WTC11 (cell line): ENCODE results near the gene CYBB. TPM values are rescaled to one million over a fixed set of nuclear protein-coding genes. Genes with fewer than 3 reads are reported as not detected.
"Not testable (repeated sequence)": the region's sequence is repeated elsewhere in the genome, so short reads cannot be mapped to it uniquely, and the experiment has no call there.

Experiments
- ATAC-seq: fragments of 200-7000 bp; cut with Tn5 transposase; 2 replicates; pipeline ENCODE4 v1.10.0; 2021; ENCODE audit warnings: mild to moderate bottlenecking, moderate library complexity
- CTCF ChIA-PET: fragments of 300-600 bp; sonication (Branson Sonifier 250); formaldehyde crosslinking; loops from one replicate; lab custom pipeline; 2021; ENCODE audit warnings: antibody characterized with exemption; lab: Charles Lee
- POLR2A ChIA-PET: fragments of 350-600 bp; sonication (Branson Sonifier 250); formaldehyde crosslinking; loops from one replicate; lab custom pipeline; 2021; ENCODE audit warnings: antibody characterized with exemption; lab: Charles Lee
- DNase-seq: peaks from one replicate; pipeline ENCODE4 v3.0.0; 2021; ENCODE audit warnings: low spot score
- H3K27ac Mint-ChIP-seq: 2 replicates; pipeline ENCODE4 v1.8.0; 2021; ENCODE audit warnings: mixed read lengths
- H3K27me3 Mint-ChIP-seq: 2 replicates; pipeline ENCODE4 v1.8.0; 2021; ENCODE audit warnings: low read depth, mild to moderate bottlenecking, moderate library complexity, mixed read lengths
- H3K36me3 Mint-ChIP-seq: 2 replicates; pipeline ENCODE4 v1.8.0; 2021; ENCODE audit warnings: mixed read lengths
- H3K4me1 Mint-ChIP-seq: 2 replicates; pipeline ENCODE4 v1.8.0; 2022; ENCODE audit warnings: mixed read lengths
- H3K4me3 Mint-ChIP-seq: 2 replicates; pipeline ENCODE4 v1.8.0; 2021; ENCODE audit warnings: mild to moderate bottlenecking, moderate library complexity, mixed read lengths
- H3K9me3 Mint-ChIP-seq: 2 replicates; pipeline ENCODE4 v1.8.0; 2021; ENCODE audit warnings: mixed read lengths
- JUN ChIP-seq: sonication (generic); formaldehyde crosslinking; IDR thresholded peaks from 2 replicates; pipeline ENCODE4 v1.8.0; 2023; ENCODE audit warnings: mild to moderate bottlenecking, missing genetic modification reagents
- MYBL2 ChIP-seq: sonication (generic); formaldehyde crosslinking; IDR thresholded peaks from 2 replicates; pipeline ENCODE4 v1.8.1; 2023; ENCODE audit warnings: mild to moderate bottlenecking, moderate library complexity, missing genetic modification reagents
- NFE2L1 ChIP-seq: sonication (generic); formaldehyde crosslinking; IDR thresholded peaks from 2 replicates; pipeline ENCODE4 v1.8.1; 2023; ENCODE audit warnings: missing genetic modification reagents
- SMAD3 ChIP-seq: sonication (generic); formaldehyde crosslinking; IDR thresholded peaks from 2 replicates; pipeline ENCODE4 v1.8.0; 2022; ENCODE audit warnings: missing genetic modification reagents, mild to moderate bottlenecking, borderline replicate concordance
- SP1 ChIP-seq: sonication (generic); formaldehyde crosslinking; conservative IDR thresholded peaks from 2 replicates; pipeline ENCODE4 v1.8.1; 2022; ENCODE audit warnings: missing genetic modification reagents
- total RNA-seq: library from RNA; stranded (reverse); gene quantifications from 3 replicates; pipeline ENCODE4 v1.2.3, GENCODE V29; 2021
- TF ChIP-seq, protein P1 (sequence below): fragments of 250-450 bp; sonication (Bioruptor Pico); IDR thresholded peaks from 2 replicates; pipeline ENCODE4 v1.9.0; 2021; ENCODE audit warnings: mild to moderate bottlenecking
- TF ChIP-seq, protein P2 (sequence below): sonication (generic); formaldehyde crosslinking; IDR thresholded peaks from 2 replicates; pipeline ENCODE4 v1.8.1; 2022; ENCODE audit warnings: mild to moderate bottlenecking, missing genetic modification reagents, moderate library complexity, borderline replicate concordance
- TF ChIP-seq, protein P3 (sequence below): sonication (generic); formaldehyde crosslinking; IDR thresholded peaks from 2 replicates; pipeline ENCODE4 v1.8.1; 2023; ENCODE audit warnings: mild to moderate bottlenecking, moderate library complexity, missing genetic modification reagents
- TF ChIP-seq, protein P4 (sequence below): sonication (generic); formaldehyde crosslinking; IDR thresholded peaks from 2 replicates; pipeline ENCODE4 v1.8.1; 2022; ENCODE audit warnings: mild to moderate bottlenecking, moderate library complexity, missing genetic modification reagents
- TF ChIP-seq, protein P5 (sequence below): sonication (generic); formaldehyde crosslinking; conservative IDR thresholded peaks from 2 replicates; pipeline ENCODE4 v1.8.1; 2023; ENCODE audit warnings: mild to moderate bottlenecking, low read depth, missing genetic modification reagents, moderate library complexity
- TF ChIP-seq, protein P6 (sequence below): fragments of 250-450 bp; sonication (Bioruptor Pico); conservative IDR thresholded peaks from 2 replicates; pipeline ENCODE4 v1.9.0; 2021; ENCODE audit warnings: mild to moderate bottlenecking

Gene CYBB
- total RNA-seq, 1 experiment from 2014 or later: 0.22 TPM

DNA sequence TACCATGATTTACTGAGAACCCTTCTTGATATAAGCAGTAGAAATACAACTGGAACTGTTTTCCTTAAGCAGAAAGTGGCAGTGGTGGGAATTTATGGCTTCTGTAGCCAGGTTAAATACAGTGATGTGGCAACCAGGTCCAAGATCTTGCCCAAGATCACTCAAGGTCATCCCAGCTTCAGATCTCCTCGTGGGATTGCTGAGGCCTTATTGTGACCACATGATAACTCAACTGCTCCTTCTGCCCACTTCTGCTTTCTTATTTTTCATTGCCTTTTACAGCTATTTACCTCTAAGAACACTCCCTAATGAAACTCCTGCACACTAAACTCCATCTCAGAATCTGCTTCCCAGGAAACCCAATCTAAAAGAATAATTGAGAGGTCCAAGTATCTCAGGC, 12.4 kb upstream of the CYBB start:
- no peak for ATAC-seq
- Mint-ChIP-seq H3K36me3 (peaks cover 6% of the 10 kb centered on the region; the same call in 1 of the 2 replicates), H3K27me3 (no peaks in the 10 kb centered on the region; the same call in 1 of the 2 replicates), H3K9me3 (peaks cover 7% of the 10 kb centered on the region), H3K4me3 (no peak overlapping the region), H3K4me1 (no peaks in the 10 kb centered on the region), H3K27ac (no peak overlapping the region)
- ChIA-PET POLR2A (no interaction called here), CTCF (no interaction called here)
- TF ChIP-seq, protein P1, sequence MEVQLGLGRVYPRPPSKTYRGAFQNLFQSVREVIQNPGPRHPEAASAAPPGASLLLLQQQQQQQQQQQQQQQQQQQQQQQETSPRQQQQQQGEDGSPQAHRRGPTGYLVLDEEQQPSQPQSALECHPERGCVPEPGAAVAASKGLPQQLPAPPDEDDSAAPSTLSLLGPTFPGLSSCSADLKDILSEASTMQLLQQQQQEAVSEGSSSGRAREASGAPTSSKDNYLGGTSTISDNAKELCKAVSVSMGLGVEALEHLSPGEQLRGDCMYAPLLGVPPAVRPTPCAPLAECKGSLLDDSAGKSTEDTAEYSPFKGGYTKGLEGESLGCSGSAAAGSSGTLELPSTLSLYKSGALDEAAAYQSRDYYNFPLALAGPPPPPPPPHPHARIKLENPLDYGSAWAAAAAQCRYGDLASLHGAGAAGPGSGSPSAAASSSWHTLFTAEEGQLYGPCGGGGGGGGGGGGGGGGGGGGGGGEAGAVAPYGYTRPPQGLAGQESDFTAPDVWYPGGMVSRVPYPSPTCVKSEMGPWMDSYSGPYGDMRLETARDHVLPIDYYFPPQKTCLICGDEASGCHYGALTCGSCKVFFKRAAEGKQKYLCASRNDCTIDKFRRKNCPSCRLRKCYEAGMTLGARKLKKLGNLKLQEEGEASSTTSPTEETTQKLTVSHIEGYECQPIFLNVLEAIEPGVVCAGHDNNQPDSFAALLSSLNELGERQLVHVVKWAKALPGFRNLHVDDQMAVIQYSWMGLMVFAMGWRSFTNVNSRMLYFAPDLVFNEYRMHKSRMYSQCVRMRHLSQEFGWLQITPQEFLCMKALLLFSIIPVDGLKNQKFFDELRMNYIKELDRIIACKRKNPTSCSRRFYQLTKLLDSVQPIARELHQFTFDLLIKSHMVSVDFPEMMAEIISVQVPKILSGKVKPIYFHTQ: no peak
- TF ChIP-seq NFE2L1 (CRISPR knock-in tag): no peak
- TF ChIP-seq, protein P2, sequence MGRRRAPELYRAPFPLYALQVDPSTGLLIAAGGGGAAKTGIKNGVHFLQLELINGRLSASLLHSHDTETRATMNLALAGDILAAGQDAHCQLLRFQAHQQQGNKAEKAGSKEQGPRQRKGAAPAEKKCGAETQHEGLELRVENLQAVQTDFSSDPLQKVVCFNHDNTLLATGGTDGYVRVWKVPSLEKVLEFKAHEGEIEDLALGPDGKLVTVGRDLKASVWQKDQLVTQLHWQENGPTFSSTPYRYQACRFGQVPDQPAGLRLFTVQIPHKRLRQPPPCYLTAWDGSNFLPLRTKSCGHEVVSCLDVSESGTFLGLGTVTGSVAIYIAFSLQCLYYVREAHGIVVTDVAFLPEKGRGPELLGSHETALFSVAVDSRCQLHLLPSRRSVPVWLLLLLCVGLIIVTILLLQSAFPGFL (CRISPR knock-in tag): no peak
- TF ChIP-seq, protein P3, sequence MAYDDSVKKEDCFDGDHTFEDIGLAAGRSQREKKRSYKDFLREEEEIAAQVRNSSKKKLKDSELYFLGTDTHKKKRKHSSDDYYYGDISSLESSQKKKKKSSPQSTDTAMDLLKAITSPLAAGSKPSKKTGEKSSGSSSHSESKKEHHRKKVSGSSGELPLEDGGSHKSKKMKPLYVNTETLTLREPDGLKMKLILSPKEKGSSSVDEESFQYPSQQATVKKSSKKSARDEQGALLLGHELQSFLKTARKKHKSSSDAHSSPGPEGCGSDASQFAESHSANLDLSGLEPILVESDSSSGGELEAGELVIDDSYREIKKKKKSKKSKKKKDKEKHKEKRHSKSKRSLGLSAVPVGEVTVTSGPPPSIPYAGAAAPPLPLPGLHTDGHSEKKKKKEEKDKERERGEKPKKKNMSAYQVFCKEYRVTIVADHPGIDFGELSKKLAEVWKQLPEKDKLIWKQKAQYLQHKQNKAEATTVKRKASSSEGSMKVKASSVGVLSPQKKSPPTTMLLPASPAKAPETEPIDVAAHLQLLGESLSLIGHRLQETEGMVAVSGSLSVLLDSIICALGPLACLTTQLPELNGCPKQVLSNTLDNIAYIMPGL (CRISPR knock-in tag): no peak
- no peak for TF ChIP-seq JUN (CRISPR knock-in tag)
- TF ChIP-seq, protein P4, sequence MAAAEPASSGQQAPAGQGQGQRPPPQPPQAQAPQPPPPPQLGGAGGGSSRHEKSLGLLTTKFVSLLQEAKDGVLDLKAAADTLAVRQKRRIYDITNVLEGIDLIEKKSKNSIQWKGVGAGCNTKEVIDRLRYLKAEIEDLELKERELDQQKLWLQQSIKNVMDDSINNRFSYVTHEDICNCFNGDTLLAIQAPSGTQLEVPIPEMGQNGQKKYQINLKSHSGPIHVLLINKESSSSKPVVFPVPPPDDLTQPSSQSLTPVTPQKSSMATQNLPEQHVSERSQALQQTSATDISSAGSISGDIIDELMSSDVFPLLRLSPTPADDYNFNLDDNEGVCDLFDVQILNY (CRISPR knock-in tag): no peak
- no peak for TF ChIP-seq SMAD3 (CRISPR knock-in tag)
- TF ChIP-seq SP1: no peak
- TF ChIP-seq MYBL2 (CRISPR knock-in tag): no peak
- TF ChIP-seq, protein P5, sequence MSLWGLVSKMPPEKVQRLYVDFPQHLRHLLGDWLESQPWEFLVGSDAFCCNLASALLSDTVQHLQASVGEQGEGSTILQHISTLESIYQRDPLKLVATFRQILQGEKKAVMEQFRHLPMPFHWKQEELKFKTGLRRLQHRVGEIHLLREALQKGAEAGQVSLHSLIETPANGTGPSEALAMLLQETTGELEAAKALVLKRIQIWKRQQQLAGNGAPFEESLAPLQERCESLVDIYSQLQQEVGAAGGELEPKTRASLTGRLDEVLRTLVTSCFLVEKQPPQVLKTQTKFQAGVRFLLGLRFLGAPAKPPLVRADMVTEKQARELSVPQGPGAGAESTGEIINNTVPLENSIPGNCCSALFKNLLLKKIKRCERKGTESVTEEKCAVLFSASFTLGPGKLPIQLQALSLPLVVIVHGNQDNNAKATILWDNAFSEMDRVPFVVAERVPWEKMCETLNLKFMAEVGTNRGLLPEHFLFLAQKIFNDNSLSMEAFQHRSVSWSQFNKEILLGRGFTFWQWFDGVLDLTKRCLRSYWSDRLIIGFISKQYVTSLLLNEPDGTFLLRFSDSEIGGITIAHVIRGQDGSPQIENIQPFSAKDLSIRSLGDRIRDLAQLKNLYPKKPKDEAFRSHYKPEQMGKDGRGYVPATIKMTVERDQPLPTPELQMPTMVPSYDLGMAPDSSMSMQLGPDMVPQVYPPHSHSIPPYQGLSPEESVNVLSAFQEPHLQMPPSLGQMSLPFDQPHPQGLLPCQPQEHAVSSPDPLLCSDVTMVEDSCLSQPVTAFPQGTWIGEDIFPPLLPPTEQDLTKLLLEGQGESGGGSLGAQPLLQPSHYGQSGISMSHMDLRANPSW (CRISPR knock-in tag): no peak
- TF ChIP-seq, protein P6, sequence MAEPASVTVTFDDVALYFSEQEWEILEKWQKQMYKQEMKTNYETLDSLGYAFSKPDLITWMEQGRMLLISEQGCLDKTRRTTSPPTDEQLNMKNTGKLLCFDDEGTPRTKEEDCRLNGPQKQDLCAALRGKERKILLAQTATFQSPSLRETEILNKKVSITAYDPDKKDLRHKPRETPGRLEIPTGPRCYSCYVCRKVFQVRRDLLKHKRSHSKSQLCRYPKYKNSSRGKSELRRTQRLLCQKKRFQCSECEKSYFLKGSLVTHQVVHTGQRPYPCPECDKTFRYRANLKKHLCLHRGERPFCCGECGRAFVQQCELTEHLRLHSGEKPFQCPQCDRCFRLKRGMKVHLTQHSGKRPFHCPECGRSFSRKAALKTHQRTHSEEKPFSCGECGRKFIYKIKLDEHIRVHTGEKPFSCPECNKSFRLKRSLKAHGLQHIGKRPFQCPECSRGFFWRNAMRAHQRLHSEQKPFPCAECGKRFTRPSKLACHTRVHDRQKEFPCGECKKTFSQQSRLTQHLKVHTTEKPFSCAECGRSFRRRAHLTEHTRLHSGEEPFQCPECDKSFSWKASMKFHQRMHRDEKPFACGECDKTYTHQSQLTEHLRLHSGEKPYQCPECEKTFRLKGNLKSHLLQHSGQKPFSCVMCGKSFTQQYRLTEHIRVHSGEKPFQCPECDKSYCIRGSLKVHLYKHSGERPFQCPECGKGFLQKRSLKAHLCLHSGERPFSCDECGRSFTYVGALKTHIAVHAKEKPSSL: no peak
- no peak for DNase-seq

DNA sequence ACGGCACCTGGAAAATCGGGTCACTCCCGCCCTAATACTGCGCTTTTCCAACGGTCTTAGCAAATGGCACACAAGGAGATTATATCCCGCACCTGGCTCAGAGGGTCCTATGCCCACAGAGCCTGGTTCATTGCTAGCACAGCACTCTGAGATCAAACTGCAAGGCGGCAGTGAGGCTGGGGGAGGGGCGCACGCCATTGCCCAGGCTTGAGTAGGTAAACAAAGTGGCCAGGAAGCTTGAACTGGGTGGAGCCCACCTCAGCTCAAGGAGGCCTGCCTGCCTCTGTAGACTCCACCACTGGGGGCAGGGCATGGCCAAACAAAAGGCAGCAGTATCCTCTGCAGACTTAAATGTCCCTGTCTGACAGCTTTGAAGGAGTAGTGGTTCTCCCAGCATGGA, 11.0 kb upstream of the CYBB start:
- H3K27me3 Mint-ChIP-seq, H3K27ac Mint-ChIP-seq, H3K9me3 Mint-ChIP-seq, POLR2A ChIA-PET, H3K36me3 Mint-ChIP-seq, CTCF ChIA-PET, ATAC-seq, H3K4me1 Mint-ChIP-seq, DNase-seq, H3K4me3 Mint-ChIP-seq: not testable (repeated sequence)
